GM12892 (cell line): ENCODE results near the gene CACNA1F.

Experiments
- POLR2A ChIP-seq: IDR thresholded peaks from 2 replicates; pipeline ENCODE4 v1.6.1; 2011; ENCODE audit warnings: low read depth, low read length, control low read depth
- POLR2AphosphoS5 ChIP-seq: IDR thresholded peaks from 2 replicates; pipeline ENCODE4 v1.6.1; 2011; ENCODE audit warnings: low read depth, low read length, control low read depth
- TAF1 ChIP-seq: IDR thresholded peaks from 2 replicates; pipeline ENCODE4 v1.6.1; 2011; ENCODE audit warnings: low read depth, mild to moderate bottlenecking, control low read depth, low read length, borderline replicate concordance

DNA sequence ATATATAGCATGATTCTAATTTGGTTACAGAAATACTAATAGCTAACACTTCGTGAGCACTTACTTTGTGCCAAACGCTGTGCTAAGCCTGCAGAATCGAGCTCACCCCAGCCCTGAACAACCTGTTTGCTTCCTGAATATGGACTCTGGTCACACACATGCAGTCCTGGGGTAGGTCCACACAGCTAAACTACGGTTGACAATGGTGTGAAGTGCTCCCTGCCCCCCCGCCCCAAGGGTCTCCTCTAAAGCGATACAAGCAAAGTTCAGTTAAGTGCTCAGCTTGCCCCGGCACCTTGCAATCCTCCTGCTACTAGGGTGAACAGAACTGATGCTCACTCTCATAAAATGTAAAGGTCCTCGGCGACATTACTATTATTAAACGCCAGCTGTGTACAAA lies 30.5 kb upstream of the CACNA1F start:
- no peak for TF ChIP-seq TAF1
- TF ChIP-seq POLR2A, result no peak
- TF ChIP-seq POLR2AphosphoS5, result no peak
